Erythroblast (primary cell): ENCODE measurements around the gene ADAMTS9.

ENCODE experiments used
- DNase-seq, 2 experiments: peaks; one replicate each; lab custom pipeline; 2025; lab: John Stamatoyannopoulos, UW
- GATA1 ChIP-seq: IDR thresholded peaks from 2 replicates; pipeline ENCODE4 v1.6.1; 2011; ENCODE audit warnings: low read depth, mild to moderate bottlenecking, control low read depth, low read length, moderate library complexity
- POLR2A ChIP-seq: IDR thresholded peaks from 2 replicates; pipeline ENCODE4 v1.6.1; 2011; ENCODE audit warnings: mild to moderate bottlenecking, low read length

The ADAMTS9 gene

DNA sequence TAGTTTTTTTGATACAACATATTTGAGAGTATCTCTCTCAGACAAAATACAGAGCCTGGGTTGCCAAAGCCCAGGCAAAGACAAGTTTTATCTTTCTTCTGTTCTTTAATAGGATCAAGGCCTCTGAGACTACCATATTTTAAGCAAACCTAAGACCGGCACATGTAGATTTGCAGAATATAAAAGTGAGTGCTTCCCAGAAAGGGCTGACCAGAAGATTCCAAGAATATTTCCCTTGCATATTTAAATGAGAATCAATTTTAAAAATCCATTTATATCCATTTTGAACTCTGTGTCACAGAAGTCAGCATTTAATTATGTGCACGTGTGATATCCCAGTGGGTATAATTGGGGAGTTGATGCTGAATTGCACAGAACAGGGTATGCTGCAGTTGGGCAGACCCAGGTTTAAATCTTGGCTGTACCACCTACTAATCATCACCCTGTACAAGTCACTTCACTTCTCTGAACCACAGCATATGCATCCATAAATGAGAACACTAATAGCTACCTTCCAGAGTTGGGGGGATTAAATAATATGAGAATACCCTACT, 191.9 kb downstream of the ADAMTS9 start:
- DNase-seq: no peak
- TF ChIP-seq GATA1 (no peak), POLR2A (no peak)

DNA sequence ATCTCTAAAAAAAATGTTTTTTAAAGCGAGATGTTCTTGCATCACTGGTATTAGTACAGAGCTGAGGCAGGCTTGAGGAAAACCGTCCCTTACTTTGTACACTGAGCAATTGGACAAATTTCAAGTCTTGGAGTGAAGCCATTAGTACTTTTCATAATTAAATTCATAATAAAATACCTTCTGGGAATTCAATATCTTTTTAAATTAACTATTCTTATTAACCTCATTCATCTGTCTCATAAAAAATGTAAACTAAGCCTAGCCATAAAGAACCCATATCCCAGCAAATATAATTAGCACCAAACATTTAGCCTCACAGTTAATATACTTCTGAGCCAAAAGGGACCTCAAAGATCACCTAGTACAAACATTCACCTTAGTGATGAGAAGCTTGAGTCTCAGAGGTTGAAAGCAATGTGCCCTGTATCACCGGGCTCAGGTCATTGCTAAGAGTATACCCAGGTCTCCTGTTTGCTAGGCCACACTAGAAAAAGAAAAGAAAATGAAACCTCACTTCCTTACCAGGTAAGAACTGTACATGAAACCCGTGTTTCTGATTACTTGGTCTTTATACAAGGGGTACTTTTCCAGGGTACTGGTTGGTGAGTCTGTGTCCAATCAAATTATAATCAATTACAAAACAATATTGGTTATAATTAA, 192.5 kb downstream of the ADAMTS9 start:
- no peak for DNase-seq
- TF ChIP-seq POLR2A (no peak), GATA1 (no peak)

DNA sequence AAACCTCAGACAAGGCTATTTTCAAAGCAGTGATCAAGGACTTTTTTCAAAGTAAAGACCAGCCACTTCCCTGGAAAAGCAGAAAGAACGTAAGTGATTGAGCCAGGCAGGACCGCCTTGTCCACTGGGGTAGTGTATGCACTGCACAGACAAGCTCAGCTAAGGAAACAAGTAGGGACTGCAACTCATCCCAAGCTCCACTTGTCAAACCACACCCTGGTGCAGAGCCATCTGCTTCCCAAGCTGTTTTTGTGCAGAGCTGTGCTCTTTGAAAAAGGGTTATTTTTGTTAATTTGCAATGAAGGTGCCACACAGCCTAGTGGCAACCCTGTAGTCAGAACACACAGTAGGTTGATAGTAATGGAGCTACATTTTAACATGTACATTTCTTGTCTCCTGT, 193.3 kb downstream of the ADAMTS9 start:
- TF ChIP-seq GATA1 (no peak), POLR2A (no peak)
- DNase-seq: no peak

DNA sequence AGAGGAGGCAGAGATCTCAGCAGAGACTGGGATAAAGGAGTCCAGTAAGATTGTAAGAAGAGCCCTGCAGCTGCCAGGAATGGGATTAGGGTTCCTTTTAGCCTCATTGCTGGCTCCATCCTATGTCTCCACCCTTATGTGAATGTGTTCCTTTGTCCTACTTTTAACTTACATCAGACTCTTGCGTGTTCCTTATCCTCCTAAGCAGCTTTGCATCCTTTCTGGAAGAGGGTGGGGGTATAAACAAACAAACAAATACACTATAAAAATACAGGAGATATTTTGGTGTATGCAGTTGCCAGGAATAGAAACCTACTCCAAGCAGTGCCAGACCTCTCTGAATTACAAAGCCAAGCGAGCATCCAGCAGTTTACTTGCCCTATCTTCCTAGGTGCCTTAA, 194.7 kb downstream of the ADAMTS9 start:
- TF ChIP-seq GATA1 (no peak), POLR2A (no peak)
- DNase-seq: no peak

DNA sequence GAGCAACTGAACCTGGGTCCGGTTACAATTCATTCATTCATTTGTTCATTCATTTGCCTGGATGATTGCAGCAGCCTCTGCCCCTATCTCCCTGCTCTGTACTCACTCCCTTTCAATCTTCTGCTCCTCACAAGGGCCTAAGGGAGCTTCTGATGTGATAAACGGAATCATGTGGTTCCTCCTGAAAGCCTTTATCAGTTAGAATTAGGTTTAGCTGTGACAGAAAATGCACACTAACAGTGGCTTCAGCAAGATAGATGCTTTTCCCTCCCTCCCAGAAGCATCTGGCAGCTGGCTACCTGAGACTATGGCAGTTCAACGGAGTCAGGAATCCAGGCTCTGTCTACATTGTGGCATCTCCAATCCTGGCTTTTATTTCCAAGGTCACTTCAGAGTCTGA, 196.0 kb downstream of the ADAMTS9 start:
- TF ChIP-seq GATA1 (no peak), POLR2A (no peak)
- peak; percentile 24 to 75 for DNase-seq

DNA sequence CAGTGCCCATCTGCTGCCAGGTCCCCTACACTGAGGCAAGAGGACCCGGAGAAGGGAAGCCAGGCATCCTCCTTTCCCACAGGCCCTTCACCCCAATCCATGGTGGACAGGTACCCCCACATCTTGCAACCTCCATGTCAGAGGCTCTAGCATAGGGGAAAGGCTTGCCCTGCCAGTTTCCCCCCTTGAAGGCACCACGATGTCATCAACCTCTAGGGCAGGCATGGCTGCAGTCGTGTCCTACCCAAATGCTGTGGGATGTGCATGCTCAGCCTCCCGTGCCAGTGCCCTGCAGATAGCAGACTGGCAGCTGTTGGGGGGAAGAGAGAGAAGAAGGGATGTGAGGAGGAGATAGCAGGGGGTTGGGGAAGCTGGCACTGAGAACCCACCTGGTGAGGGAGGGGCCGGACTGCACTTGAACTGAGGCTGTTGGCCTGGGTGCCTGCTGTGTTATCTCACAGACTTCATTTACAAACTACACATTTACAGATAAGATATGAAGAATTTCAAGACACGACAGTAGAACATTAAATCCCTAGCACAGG, 197.5 kb downstream of the ADAMTS9 start:
- TF ChIP-seq POLR2A (peak; percentile 44), GATA1 (no peak)

DNA sequence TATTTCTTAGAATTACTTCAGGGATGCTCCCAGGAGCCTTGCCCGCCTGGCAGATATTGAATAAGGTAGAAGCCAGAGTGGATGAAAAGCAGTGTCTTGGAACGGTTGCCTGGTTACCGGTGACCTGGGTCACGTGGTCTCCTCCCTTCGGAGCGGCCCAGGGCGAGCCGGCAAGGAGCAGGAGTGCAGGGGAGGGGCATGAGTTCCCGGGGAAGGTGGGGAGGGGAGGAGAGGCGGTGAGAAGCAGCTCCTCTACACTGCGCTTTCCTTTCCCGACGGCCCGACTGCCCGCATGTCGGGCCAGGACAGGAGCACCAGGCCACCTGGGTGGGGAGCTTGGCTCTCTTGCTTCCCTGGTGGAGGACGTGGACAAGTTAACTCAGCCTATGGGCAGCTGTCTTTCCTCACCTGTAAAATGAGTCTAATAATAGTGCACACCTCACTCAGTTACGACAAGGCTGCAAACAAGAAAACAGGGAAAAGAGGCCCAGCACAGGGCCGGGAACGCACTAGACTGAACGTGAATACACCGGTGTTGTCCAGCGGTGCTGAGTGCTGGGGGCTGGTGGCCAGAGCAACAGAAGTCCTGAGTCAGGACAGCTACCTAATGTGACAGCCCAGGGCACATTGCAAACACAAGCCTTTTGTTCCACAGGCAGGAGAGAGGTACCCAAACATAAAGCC, 198.3 kb downstream of the ADAMTS9 start:
- no peak for TF ChIP-seq POLR2A
- no peak for TF ChIP-seq GATA1

More for the DNA sequence above, 197.5 kb downstream of the ADAMTS9 start:
- peak; percentile 30 to 81 for DNase-seq

DNA sequence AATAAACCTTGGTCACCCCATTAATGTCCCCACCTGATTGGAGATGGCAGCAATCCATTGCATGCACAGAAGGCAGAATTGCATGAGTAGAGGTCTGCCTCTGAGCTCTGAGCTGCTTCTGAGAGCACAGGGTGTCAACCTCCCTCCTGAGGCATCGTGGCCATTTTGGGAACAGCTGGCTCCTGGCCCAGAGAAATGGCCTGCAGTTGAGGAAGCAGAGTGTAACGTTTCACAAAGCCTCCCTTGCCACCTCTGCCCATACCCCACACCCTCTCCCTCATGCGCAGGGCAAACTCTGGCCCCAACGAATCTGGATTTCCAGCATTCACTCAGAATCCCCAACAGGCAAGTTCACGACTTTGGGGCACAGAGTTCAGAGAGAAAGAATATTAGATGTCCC, 198.9 kb downstream of the ADAMTS9 start:
- DNase-seq: no peak
- TF ChIP-seq POLR2A (no peak), GATA1 (no peak)

More for the DNA sequence above, 198.3 kb downstream of the ADAMTS9 start:
- DNase-seq: peak; percentile 23

DNA sequence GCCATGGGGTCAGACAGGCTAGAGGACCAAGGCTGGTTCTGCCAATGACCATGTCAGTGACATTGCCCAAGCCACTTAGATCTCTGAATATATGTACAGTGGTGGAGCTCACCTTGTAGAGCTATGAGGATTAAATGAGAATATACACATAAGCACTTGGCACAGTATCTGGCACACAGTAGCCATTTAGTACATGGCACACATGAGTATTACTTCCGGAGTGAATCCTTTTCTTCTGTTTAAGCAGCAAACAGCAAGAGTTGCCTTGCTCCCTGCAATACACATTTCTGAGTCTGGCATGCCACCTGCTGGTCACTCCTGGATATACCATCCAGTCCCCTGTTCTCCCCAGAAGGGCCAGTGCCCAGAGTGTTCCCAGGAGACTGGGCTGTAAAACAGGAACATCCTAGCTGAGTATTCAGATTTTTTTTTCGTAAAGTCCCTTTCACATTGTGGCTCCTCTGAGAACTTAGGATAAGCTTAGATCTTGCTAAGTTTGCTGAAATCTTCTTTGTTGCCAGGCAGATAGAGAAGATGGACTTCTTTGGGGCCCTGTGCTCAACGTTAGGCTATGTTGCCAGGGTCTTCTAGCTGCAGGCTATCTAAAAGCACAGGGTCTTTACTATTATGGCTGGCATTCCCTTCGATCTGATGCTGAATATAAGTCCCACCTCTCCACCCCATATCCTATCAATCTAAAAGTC, 203.4 kb downstream of the ADAMTS9 start:
- TF ChIP-seq POLR2A: no peak
- TF ChIP-seq GATA1: no peak
- peak; percentile 56 to 73 for DNase-seq

DNA sequence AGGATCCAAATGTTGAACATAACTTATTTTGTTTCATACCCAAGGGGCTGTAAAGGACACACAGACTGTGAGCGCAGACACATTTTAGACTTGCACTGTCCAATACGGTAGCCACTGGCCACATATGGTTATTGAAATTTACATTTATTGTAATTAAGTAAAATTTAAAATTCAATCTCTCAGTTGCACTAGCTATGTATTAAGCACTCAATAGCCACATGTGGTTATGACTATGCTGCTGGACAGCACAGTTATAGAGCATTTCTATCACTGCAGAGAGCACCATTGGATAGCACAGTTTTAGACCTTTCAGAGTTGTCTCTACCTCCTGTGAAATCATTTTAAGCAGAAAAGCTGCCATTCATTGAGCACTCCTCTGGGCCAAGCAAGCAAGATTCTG, 204.3 kb downstream of the ADAMTS9 start:
- DNase-seq: no peak
- TF ChIP-seq POLR2A: no peak

DNA sequence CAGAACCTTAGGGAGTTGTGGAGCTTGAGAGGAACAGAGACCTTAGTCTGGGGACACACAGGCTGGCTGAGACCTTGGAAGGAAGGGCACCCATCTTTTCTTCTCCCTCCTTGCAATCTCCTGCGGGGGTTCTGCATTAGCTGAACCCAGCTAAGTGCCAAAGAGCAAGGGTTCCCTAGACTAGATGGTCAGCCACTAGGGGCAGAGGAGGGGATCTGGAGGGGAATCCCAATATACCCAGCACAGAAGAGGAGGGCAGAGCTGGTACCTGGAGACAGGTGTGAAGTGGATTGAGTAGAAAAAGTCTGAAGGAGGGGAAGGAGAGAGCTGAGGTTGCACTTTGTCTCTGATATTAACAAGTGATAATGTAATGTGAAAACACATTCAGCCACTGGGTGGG, 212.8 kb downstream of the ADAMTS9 start:
- DNase-seq: no peak
- TF ChIP-seq GATA1: no peak
- TF ChIP-seq POLR2A: no peak

DNA sequence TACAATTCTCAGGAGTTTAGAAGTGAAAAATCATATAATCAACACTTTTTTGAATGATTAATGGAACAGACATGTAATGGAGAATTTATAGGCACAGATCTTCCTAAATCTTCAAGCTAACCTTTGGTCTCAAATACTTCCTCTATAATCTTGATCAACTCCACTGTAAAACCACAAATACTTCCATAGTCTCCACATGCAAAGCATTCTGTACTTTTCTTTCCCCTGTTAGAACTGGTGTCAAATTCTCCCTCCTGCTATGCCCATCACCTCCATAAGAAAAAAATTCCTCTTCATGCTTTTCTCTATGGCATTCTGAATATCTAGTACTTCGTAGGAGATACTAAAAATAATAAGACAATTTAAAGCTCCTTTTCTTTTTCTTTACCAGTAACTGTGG, 214.3 kb downstream of the ADAMTS9 start:
- DNase-seq: no peak
- no peak for TF ChIP-seq GATA1
- TF ChIP-seq POLR2A: no peak

DNA sequence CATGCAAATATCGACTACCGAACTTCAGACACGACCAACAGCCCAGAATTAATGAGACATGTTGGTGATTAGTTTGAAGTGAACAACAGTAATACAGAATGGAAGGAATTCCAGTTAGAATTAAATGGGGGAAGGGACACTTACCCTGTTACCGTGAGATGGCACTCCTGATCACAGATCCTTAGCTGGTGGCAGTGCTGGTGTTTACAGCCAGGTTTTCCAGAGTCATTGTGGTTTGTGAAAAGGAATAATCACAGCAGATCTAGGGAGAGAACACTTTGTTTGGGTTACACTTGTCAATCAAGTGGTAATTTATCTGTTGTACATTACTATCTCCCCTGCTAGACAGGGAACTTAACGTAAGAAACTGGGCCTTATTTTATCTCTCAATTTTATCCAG, 217.4 kb downstream of the ADAMTS9 start:
- no peak for TF ChIP-seq GATA1
- no peak for TF ChIP-seq POLR2A
- DNase-seq: no peak
